OCI-LY3 (cell line): ENCODE measurements around the gene DCLK3.

ENCODE experiments used
- H2AFZ ChIP-seq: fragments of 200-600, 300-600 bp; shearing (Covaris generic); 2 replicates; pipeline ENCODE4 v1.6.0; 2014; ENCODE audit warnings: antibody characterized with exemption, low read depth, low read length
- H3K27ac ChIP-seq: fragments of 200-600, 300-600 bp; sonication (generic); 2 replicates; pipeline ENCODE4 v1.5.1; 2014; ENCODE audit warnings: mild to moderate bottlenecking, low read length, moderate library complexity, mixed read lengths
- H3K27me3 ChIP-seq: fragments of 200-600, 300-600 bp; sonication (generic); 2 replicates; pipeline ENCODE4 v1.6.1; 2014; ENCODE audit warnings: low read depth, low read length, mixed read lengths
- H3K36me3 ChIP-seq: fragments of 200-600, 300-600 bp; sonication (generic); replicated peaks from 2 replicates; pipeline ENCODE3; 2014; ENCODE audit warnings: low read depth, low read length, mixed read lengths
- H3K4me1 ChIP-seq: fragments of 300-600, 200-600 bp; sonication (generic); 2 replicates; pipeline ENCODE4 v1.6.1; 2014; ENCODE audit warnings: low read length, mixed read lengths
- H3K4me2 ChIP-seq: fragments of 200-600, 300-600 bp; sonication (generic); 2 replicates; pipeline ENCODE4 v1.6.1; 2014; ENCODE audit warnings: low read length, mixed read lengths
- H3K4me3 ChIP-seq: fragments of 300-600, 200-600 bp; sonication (generic); 2 replicates; pipeline ENCODE4 v1.5.1; 2014; ENCODE audit warnings: antibody characterized with exemption, mild to moderate bottlenecking, low read length, moderate library complexity
- H3K79me2 ChIP-seq: fragments of 300-600, 200-600 bp; shearing (Covaris generic); 2 replicates; pipeline ENCODE4 v1.6.1; 2014; ENCODE audit warnings: mild to moderate bottlenecking, low read length, mixed read lengths
- H3K9ac ChIP-seq: fragments of 300-600, 200-600 bp; shearing (Covaris generic); 2 replicates; pipeline ENCODE4 v1.6.0; 2014; ENCODE audit warnings: mild to moderate bottlenecking, low read length, moderate library complexity
- H3K9me3 ChIP-seq: fragments of 200-600, 300-600 bp; shearing (Covaris generic); 2 replicates; pipeline ENCODE4 v1.6.1; 2014; ENCODE audit warnings: low read length, mixed read lengths; ENCODE audit not compliant: insufficient read depth
- H4K20me1 ChIP-seq: fragments of 200-600, 300-600 bp; sonication (generic); 2 replicates; pipeline ENCODE4 v1.6.1; 2016; ENCODE audit warnings: low read length, mixed read lengths; ENCODE audit not compliant: insufficient read depth
- CTCF ChIP-seq: fragments of 200-600, 300-600 bp; sonication (generic); IDR thresholded peaks from 2 replicates; pipeline ENCODE4 v1.5.1; 2014; ENCODE audit warnings: antibody characterized with exemption, low read length, low read depth
- EZH2phosphoT487 ChIP-seq: fragments of 200-600 bp; shearing (Covaris generic); IDR thresholded peaks from 2 replicates; pipeline ENCODE4 v1.6.1; 2018; ENCODE audit warnings: antibody characterized with exemption, mixed run types, low read depth

Gene DCLK3

GRCh38 chr3:36738702-36739101 lies 25.7 kb downstream of the DCLK3 start:
- no peaks in the 10 kb centered on the region for H4K20me1 ChIP-seq
- no peak overlapping the region for H3K27ac ChIP-seq
- no peaks in the 10 kb centered on the region for H3K4me1 ChIP-seq
- no peak overlapping the region for H3K9ac ChIP-seq
- no peaks in the 10 kb centered on the region for H3K9me3 ChIP-seq
- no peak overlapping the region for H3K4me3 ChIP-seq
- H3K27me3 ChIP-seq, result no peaks in the 10 kb centered on the region
- no peak overlapping the region for H2AFZ ChIP-seq
- TF ChIP-seq EZH2phosphoT487 (no peak), CTCF (no peak)
- no peaks in the 10 kb centered on the region for H3K79me2 ChIP-seq
- no peaks in the 10 kb centered on the region for H3K36me3 ChIP-seq
- no peak overlapping the region for H3K4me2 ChIP-seq

GRCh38 chr3:36736301-36736700 lies 28.1 kb downstream of the DCLK3 start:
- Histone ChIP-seq H2AFZ (no peak overlapping the region), H4K20me1 (no peaks in the 10 kb centered on the region), H3K9me3 (no peaks in the 10 kb centered on the region), H3K4me3 (no peak overlapping the region), H3K4me2 (no peak overlapping the region), H3K79me2 (no peaks in the 10 kb centered on the region), H3K9ac (no peak overlapping the region), H3K27ac (no peak overlapping the region), H3K27me3 (no peaks in the 10 kb centered on the region), H3K4me1 (no peaks in the 10 kb centered on the region), H3K36me3 (no peaks in the 10 kb centered on the region)
- TF ChIP-seq EZH2phosphoT487 (no peak), CTCF (no peak)

GRCh38 chr3:36734742-36735141 lies 29.6 kb downstream of the DCLK3 start:
- TF ChIP-seq CTCF (no peak), EZH2phosphoT487 (no peak)
- Histone ChIP-seq H3K9ac (no peak overlapping the region), H3K9me3 (no peaks in the 10 kb centered on the region), H3K27me3 (no peaks in the 10 kb centered on the region), H3K36me3 (no peaks in the 10 kb centered on the region), H3K27ac (no peak overlapping the region), H3K4me3 (no peak overlapping the region), H3K4me2 (no peak overlapping the region), H3K4me1 (no peaks in the 10 kb centered on the region), H3K79me2 (no peaks in the 10 kb centered on the region), H4K20me1 (no peaks in the 10 kb centered on the region), H2AFZ (no peak overlapping the region)

- H3K4me3 ChIP-seq, result no peak overlapping the region
- TF ChIP-seq EZH2phosphoT487 (no peak), CTCF (no peak)
- no peaks in the 10 kb centered on the region for H3K9me3 ChIP-seq
- H3K27ac ChIP-seq, result no peak overlapping the region
- H3K79me2 ChIP-seq, result no peaks in the 10 kb centered on the region
- no peaks in the 10 kb centered on the region for H3K27me3 ChIP-seq
- no peak overlapping the region for H3K9ac ChIP-seq
- H3K36me3 ChIP-seq, result no peaks in the 10 kb centered on the region
- H3K4me1 ChIP-seq, result peaks cover 5% of the 10 kb centered on the region; the same call in 1 of the 2 replicates
- H2AFZ ChIP-seq, result no peak overlapping the region
- no peaks in the 10 kb centered on the region for H4K20me1 ChIP-seq
- H3K4me2 ChIP-seq, result no peak overlapping the region
Observed at GRCh38 chr3:36733723-36734122, 30.6 kb downstream of the DCLK3 start.
